PC-3 (cell line): Measurements from ENCODE around the gene PPP1R2C. TPM values are rescaled to one million over a fixed set of nuclear protein-coding genes. Genes with fewer than 3 reads are reported as not detected.

Experiments
- ATAC-seq: fragments of 200-7000 bp; cut with Tn5 transposase; 2 replicates; pipeline ENCODE4 v1.9.1; 2020; ENCODE audit warnings: mild to moderate bottlenecking, moderate library complexity
- BruUV-seq: library from RNA; stranded (reverse); fragments of 400-500 nt; replicated peaks from 2 replicates; lab custom pipeline; 2021; lab: Mats Ljungman, UMichigan
- CTCF ChIA-PET: fragments of 300-600 bp; sonication (Branson Sonifier 250); formaldehyde crosslinking; loops from one replicate; lab custom pipeline; 2022; ENCODE audit warnings: antibody characterized with exemption; lab: Charles Lee
- POLR2A ChIA-PET: fragments of 300-600 bp; sonication (Branson Sonifier 250); formaldehyde crosslinking; loops from one replicate; lab custom pipeline; 2022; ENCODE audit warnings: antibody characterized with exemption; ENCODE audit not compliant: unreplicated experiment; lab: Charles Lee
- DNase-seq: peaks from one replicate; pipeline ENCODE4 v3.0.0-alpha.2; 2015
- H2AFZ ChIP-seq: fragments of 300-600 bp; sonication (generic); 2 replicates; pipeline ENCODE4 v1.6.0; 2016; ENCODE audit warnings: antibody characterized with exemption, low read length
- H3F3A ChIP-seq: fragments of 300-600 bp; sonication (generic); one replicate; pipeline ENCODE4 v1.6.0; 2017; ENCODE audit warnings: antibody characterized with exemption, low read length, control low read depth, mild to moderate bottlenecking; ENCODE audit not compliant: unreplicated experiment
- H3K27ac ChIP-seq: fragments of 300-600 bp; sonication (generic); 2 replicates; pipeline ENCODE4 v1.5.1; 2016; ENCODE audit warnings: mild to moderate bottlenecking, low read length
- H3K27me3 ChIP-seq: fragments of 300-600 bp; sonication (generic); 2 replicates; pipeline ENCODE4 v1.6.1; 2016; ENCODE audit warnings: low read length, mixed read lengths
- H3K36me3 ChIP-seq: fragments of 300-600 bp; sonication (generic); 2 replicates; pipeline ENCODE4 v1.6.1; 2016; ENCODE audit warnings: low read depth, mixed run types, low read length, mixed read lengths
- H3K4me1 ChIP-seq: fragments of 300-600 bp; sonication (generic); 2 replicates; pipeline ENCODE4 v1.5.1; 2016; ENCODE audit warnings: low read length; ENCODE audit not compliant: insufficient read depth
- H3K4me2 ChIP-seq: fragments of 300-600 bp; sonication (generic); 2 replicates; pipeline ENCODE4 v1.6.0; 2016; ENCODE audit warnings: low read length
- H3K4me3 ChIP-seq: fragments of 300-600 bp; sonication (generic); 2 replicates; pipeline ENCODE4 v1.5.1; 2016; ENCODE audit warnings: mild to moderate bottlenecking, low read length, mixed read lengths
- H3K79me2 ChIP-seq: fragments of 300-600 bp; sonication (generic); 2 replicates; pipeline ENCODE4 v1.6.1; 2017; ENCODE audit warnings: low read length, mixed read lengths
- H3K9ac ChIP-seq: fragments of 300-600 bp; sonication (generic); 2 replicates; pipeline ENCODE4 v1.6.0; 2016; ENCODE audit warnings: mild to moderate bottlenecking, low read length
- H3K9me2 ChIP-seq: fragments of 300-600 bp; sonication (generic); replicated peaks from 2 replicates; pipeline ENCODE4 v1.6.1; 2016; ENCODE audit warnings: mixed run types, low read length, mixed read lengths
- H3K9me3 ChIP-seq: fragments of 300-600 bp; sonication (generic); 2 replicates; pipeline ENCODE4 v1.6.1; 2016; ENCODE audit warnings: low read length, mixed read lengths
- H4K20me1 ChIP-seq: fragments of 300-600 bp; sonication (generic); 2 replicates; pipeline ENCODE4 v1.6.1; 2016; ENCODE audit warnings: low read length, mixed read lengths
- EZH2 ChIP-seq: fragments of 300-600 bp; sonication (generic); IDR thresholded peaks from one replicate; pipeline ENCODE4 v1.6.1; 2017; ENCODE audit warnings: antibody characterized with exemption, mild to moderate bottlenecking, low read length; ENCODE audit not compliant: unreplicated experiment
- EZH2phosphoT487 ChIP-seq: fragments of 300-600 bp; sonication (generic); IDR thresholded peaks from 2 replicates; pipeline ENCODE4 v1.6.1; 2018; ENCODE audit warnings: mild to moderate bottlenecking, antibody characterized with exemption, low read length, borderline replicate concordance
- intact Hi-C: fragments of 100-400 bp; cut with micrococcal nuclease; formaldehyde crosslinking; loops from 2 replicates; pipeline ENCODE4 v1.9.0; 2023
- total RNA-seq: library from RNA; depleted of rRNA; stranded (reverse); fragments of >200 nt; gene quantifications from 2 replicates; pipeline ENCODE4 v1.2.3, GENCODE V29; 2014
- TF ChIP-seq, protein P1 (sequence below): fragments of 300-600 bp; sonication (generic); conservative IDR thresholded peaks from 2 replicates; pipeline ENCODE4 v1.5.1; 2017; ENCODE audit warnings: antibody characterized with exemption, low read depth, mild to moderate bottlenecking, low read length

Gene PPP1R2C
- total RNA-seq, 1 experiment from 2014 or later, result not detected

DNA sequence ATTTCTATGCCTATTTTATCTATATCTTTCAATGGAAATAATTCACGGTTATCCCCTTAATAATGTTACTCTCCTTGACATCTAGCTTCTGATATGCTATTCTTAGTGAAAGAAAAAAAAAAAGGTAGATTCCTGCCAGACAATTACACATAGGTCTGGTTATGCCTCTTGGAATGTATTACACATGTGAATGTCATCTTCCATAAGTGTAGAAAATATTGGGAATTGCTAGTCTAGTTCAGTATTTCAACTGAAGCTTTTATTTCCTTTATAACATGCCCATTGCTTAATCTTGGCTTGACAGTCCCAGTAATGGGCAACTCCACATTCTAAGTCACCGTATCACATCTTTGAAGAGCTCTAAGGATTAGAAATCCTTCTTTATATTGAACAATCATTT, 25.4 kb upstream of the PPP1R2C start:
- Histone ChIP-seq H2AFZ (no peak overlapping the region), H3F3A (no peaks in the 10 kb centered on the region), H3K9me3 (no peaks in the 10 kb centered on the region), H3K36me3 (no peaks in the 10 kb centered on the region), H3K27me3 (no peaks in the 10 kb centered on the region), H3K4me3 (no peak overlapping the region), H3K4me2 (no peak overlapping the region), H4K20me1 (no peaks in the 10 kb centered on the region), H3K27ac (no peak overlapping the region), H3K4me1 (no peaks in the 10 kb centered on the region), H3K9ac (no peak overlapping the region), H3K9me2 (no peaks in the 10 kb centered on the region), H3K79me2 (no peaks in the 10 kb centered on the region)
- ATAC-seq, result no peak
- CTCF ChIA-PET, result no interaction called here
- DNase-seq, result no peak
- TF ChIP-seq EZH2, result no peak
- TF ChIP-seq EZH2phosphoT487, result no peak
- TF ChIP-seq, protein P1, sequence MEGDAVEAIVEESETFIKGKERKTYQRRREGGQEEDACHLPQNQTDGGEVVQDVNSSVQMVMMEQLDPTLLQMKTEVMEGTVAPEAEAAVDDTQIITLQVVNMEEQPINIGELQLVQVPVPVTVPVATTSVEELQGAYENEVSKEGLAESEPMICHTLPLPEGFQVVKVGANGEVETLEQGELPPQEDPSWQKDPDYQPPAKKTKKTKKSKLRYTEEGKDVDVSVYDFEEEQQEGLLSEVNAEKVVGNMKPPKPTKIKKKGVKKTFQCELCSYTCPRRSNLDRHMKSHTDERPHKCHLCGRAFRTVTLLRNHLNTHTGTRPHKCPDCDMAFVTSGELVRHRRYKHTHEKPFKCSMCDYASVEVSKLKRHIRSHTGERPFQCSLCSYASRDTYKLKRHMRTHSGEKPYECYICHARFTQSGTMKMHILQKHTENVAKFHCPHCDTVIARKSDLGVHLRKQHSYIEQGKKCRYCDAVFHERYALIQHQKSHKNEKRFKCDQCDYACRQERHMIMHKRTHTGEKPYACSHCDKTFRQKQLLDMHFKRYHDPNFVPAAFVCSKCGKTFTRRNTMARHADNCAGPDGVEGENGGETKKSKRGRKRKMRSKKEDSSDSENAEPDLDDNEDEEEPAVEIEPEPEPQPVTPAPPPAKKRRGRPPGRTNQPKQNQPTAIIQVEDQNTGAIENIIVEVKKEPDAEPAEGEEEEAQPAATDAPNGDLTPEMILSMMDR, result no peak
- POLR2A ChIA-PET, result no interaction called here
- intact Hi-C loops, result no loop called here
- BruUV-seq, result no TSS peak

DNA sequence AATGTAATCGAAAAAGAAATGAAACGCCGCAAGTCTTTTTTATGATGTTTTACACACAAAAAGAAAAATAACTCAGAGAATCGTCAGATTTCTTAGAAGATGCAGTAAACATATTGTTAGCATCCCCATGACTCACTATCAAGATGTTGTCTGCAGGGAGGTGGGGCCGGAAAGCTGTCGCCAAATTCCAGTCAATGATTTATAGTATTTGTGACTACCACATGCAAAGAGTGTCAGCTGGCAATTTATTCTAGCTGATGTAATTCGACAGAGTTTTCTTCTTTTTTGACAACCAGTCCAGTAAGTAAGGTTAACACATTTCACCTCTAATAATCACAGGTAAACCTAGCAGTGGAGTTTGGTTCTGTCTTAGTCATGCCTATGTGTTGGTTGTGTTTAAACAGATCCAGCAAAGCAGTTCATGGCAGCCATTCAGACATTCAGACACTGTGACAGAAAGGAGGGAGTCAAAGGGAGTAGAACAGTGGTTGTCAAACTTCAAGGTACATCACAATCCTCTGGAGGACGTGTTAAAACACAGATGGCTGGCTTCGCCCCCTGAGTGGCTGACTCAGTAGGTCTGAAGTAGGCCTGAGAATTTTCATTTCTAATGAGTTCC, 19.8 kb upstream of the PPP1R2C start:
- Histone ChIP-seq H2AFZ (no peak overlapping the region), H3K4me1 (no peaks in the 10 kb centered on the region), H3K36me3 (no peaks in the 10 kb centered on the region), H3K4me3 (no peak overlapping the region), H3K9ac (no peak overlapping the region), H3K9me2 (no peaks in the 10 kb centered on the region), H3K9me3 (no peaks in the 10 kb centered on the region), H4K20me1 (no peaks in the 10 kb centered on the region), H3K79me2 (no peaks in the 10 kb centered on the region), H3K27me3 (no peaks in the 10 kb centered on the region), H3K27ac (no peak overlapping the region), H3F3A (no peaks in the 10 kb centered on the region), H3K4me2 (no peak overlapping the region)
- DNase-seq (no peak), ATAC-seq (no peak)
- TF ChIP-seq EZH2phosphoT487 (no peak), EZH2 (no peak)
- TF ChIP-seq, protein P1, result no peak
- intact Hi-C loops, result no loop called here
- ChIA-PET CTCF (no interaction called here), POLR2A (no interaction called here)
- BruUV-seq, result no TSS peak

GRCh38 chrX:42783451-42783850, 5.5 kb upstream of the PPP1R2C start:
- no peaks in the 10 kb centered on the region; the same call in 1 of the 2 replicates for H3K27me3 ChIP-seq
- no peaks in the 10 kb centered on the region for H3K9me2 ChIP-seq
- no peaks in the 10 kb centered on the region for H4K20me1 ChIP-seq
- TF ChIP-seq, protein P1, result no peak
- TF ChIP-seq EZH2phosphoT487 (no peak), EZH2 (no peak)
- no peaks in the 10 kb centered on the region for H3K4me1 ChIP-seq
- H3K4me3 ChIP-seq, result no peak overlapping the region
- DNase-seq, result no peak
- H3K4me2 ChIP-seq, result no peak overlapping the region
- H3K27ac ChIP-seq, result no peak overlapping the region
- no peak overlapping the region for H3K9ac ChIP-seq
- ChIA-PET CTCF (no interaction called here), POLR2A (no interaction called here)
- ATAC-seq, result no peak
- no peak overlapping the region for H2AFZ ChIP-seq
- H3K9me3 ChIP-seq, result no peaks in the 10 kb centered on the region
- no peaks in the 10 kb centered on the region for H3F3A ChIP-seq
- intact Hi-C loops, result no loop called here
- BruUV-seq, result no TSS peak
- H3K79me2 ChIP-seq, result no peaks in the 10 kb centered on the region
- no peaks in the 10 kb centered on the region for H3K36me3 ChIP-seq
